GM12878 (cell line): ENCODE measurements around the gene ST8SIA1. TPM values are rescaled to one million over a fixed set of nuclear protein-coding genes. Genes with fewer than 3 reads are reported as not detected.

ENCODE experiments used
- ATAC-seq: fragments of 200-7000 bp; cut with Tn5 transposase; 3 replicates; pipeline ENCODE4 v1.9.1; 2020; ENCODE audit warnings: mild to moderate bottlenecking, moderate library complexity
- BruUV-seq: library from RNA; stranded (reverse); fragments of 400-500 nt; replicated peaks from 2 replicates; lab custom pipeline; 2021; lab: Mats Ljungman, UMichigan
- CTCF ChIA-PET: fragments of 300-600 bp; sonication (Branson Sonifier 250); formaldehyde crosslinking; extraction: SDS; loops from one replicate; lab custom pipeline; 2021; ENCODE audit warnings: inconsistent platforms; lab: Yijun Ruan, JAX
- POLR2A ChIA-PET: fragments of 350-600 bp; formaldehyde crosslinking; extraction: SDS; loops from one replicate; lab custom pipeline; 2021; ENCODE audit warnings: inconsistent platforms; lab: Charles Lee
- RAD21 ChIA-PET: fragments of 300-600 bp; sonication (Branson Sonifier 250); formaldehyde crosslinking; loops from one replicate; lab custom pipeline; 2023; ENCODE audit warnings: antibody characterized with exemption; ENCODE audit not compliant: unreplicated experiment; lab: Charles Lee
- SMC1A ChIA-PET: fragments of 300-600 bp; sonication (Branson Sonifier 250); formaldehyde crosslinking; loops from one replicate; lab custom pipeline; 2023; ENCODE audit not compliant: unreplicated experiment, uncharacterized antibody; lab: Charles Lee
- DNase-seq: peaks from one replicate; pipeline ENCODE4 v3.0.0-alpha.2; 2011; ENCODE audit warnings: low read depth, low spot score
- FAIRE-seq: peaks from 3 replicates; lab custom pipeline; 2011; peaks lifted over from hg19 to GRCh38; lab: Jason Lieb, UNC
- H2AFZ ChIP-seq: 2 replicates; pipeline ENCODE4 v1.6.0; 2011; ENCODE audit warnings: low read depth, low read length, control low read depth; ENCODE audit not compliant: control insufficient read depth
- H3K27ac ChIP-seq: 2 replicates; pipeline ENCODE4 v1.5.1; 2011; ENCODE audit warnings: control low read depth; ENCODE audit not compliant: control insufficient read depth, insufficient read depth
- H3K27me3 ChIP-seq, 2 experiments: replicated peaks in 1 of 2; 2 replicates each; pipeline versions ENCODE4 v1.6.0 to v1.6.1; 2011; ENCODE audit warnings: low read length in 1 of 2; ENCODE audit not compliant: control insufficient read depth in 2 of 2, insufficient read depth in 2 of 2
- H3K36me3 ChIP-seq, 2 experiments: 2 replicates each; pipeline ENCODE4 v1.5.1; 2011; ENCODE audit warnings: low read length in 1 of 2; ENCODE audit not compliant: control insufficient read depth in 2 of 2, insufficient read depth in 2 of 2
- H3K4me1 ChIP-seq: 2 replicates; pipeline ENCODE4 v1.6.1; 2011; ENCODE audit warnings: mild to moderate bottlenecking, low read length, moderate library complexity, mixed read lengths; ENCODE audit not compliant: control insufficient read depth, insufficient read depth
- H3K4me2 ChIP-seq: 2 replicates; pipeline ENCODE4 v1.6.0; 2011; ENCODE audit warnings: control low read depth; ENCODE audit not compliant: control insufficient read depth, insufficient read depth
- H3K4me3 ChIP-seq: fragments of 200-600 bp; sonication (generic); 2 replicates; pipeline ENCODE4 v1.5.1; 2016
- H3K79me2 ChIP-seq: 2 replicates; pipeline ENCODE4 v1.6.0; 2011; ENCODE audit warnings: low read length; ENCODE audit not compliant: control insufficient read depth, insufficient read depth
- H3K9ac ChIP-seq: 2 replicates; pipeline ENCODE4 v1.8.0; 2011; ENCODE audit warnings: low read length, control low read depth, mixed read lengths; ENCODE audit not compliant: control insufficient read depth, insufficient read depth
- H3K9me3 ChIP-seq: replicated peaks from 3 replicates; pipeline ENCODE4 v1.5.1; 2011; ENCODE audit warnings: mild to moderate bottlenecking, low read length; ENCODE audit not compliant: control insufficient read depth, insufficient read depth
- H4K20me1 ChIP-seq: 2 replicates; pipeline ENCODE4 v1.6.0; 2011; ENCODE audit not compliant: control insufficient read depth, insufficient read depth
- ATF7 ChIP-seq: fragments of 450-650 bp; IDR thresholded peaks from 2 replicates; pipeline ENCODE4 v1.6.1; 2016; ENCODE audit warnings: low read depth, mild to moderate bottlenecking
- CEBPZ ChIP-seq: fragments of 150-350 bp; IDR thresholded peaks from 2 replicates; pipeline ENCODE4 v1.6.1; 2016; ENCODE audit warnings: low read depth, low read length
- CHD4 ChIP-seq: fragments of 200-600 bp; sonication (generic); IDR thresholded peaks from 2 replicates; pipeline ENCODE4 v1.6.1; 2016; ENCODE audit warnings: mild to moderate bottlenecking
- CREB1 ChIP-seq: IDR thresholded peaks from 2 replicates; pipeline ENCODE4 v1.6.1; 2012; ENCODE audit warnings: low read depth, mild to moderate bottlenecking, inconsistent platforms
- CREM ChIP-seq: IDR thresholded peaks from 2 replicates; pipeline ENCODE4 v1.6.1; 2014; ENCODE audit warnings: antibody characterized with exemption, low read depth
- E2F4 ChIP-seq: IDR thresholded peaks from 2 replicates; pipeline ENCODE4 v1.6.1; 2012; ENCODE audit warnings: low read depth, low read length, improper control_type of control experiment
- FOXK2 ChIP-seq: fragments of 450-650 bp; IDR thresholded peaks from 2 replicates; pipeline ENCODE4 v1.6.1; 2017; ENCODE audit warnings: mild to moderate bottlenecking, moderate library complexity
- IRF4 ChIP-seq: IDR thresholded peaks from 2 replicates; pipeline ENCODE4 v1.6.1; 2011; ENCODE audit warnings: low read depth, low read length
- JUNB ChIP-seq: IDR thresholded peaks from 2 replicates; pipeline ENCODE4 v1.6.1; 2016; ENCODE audit warnings: antibody characterized with exemption, mild to moderate bottlenecking
- MXI1 ChIP-seq: fragments of 150-350 bp; IDR thresholded peaks from 2 replicates; pipeline ENCODE4 v1.6.1; 2011; ENCODE audit warnings: low read depth, mild to moderate bottlenecking, inconsistent platforms, low read length, improper control_type of control experiment
- NFIC ChIP-seq: IDR thresholded peaks from 2 replicates; pipeline ENCODE4 v1.6.1; 2012; ENCODE audit warnings: low read depth, mild to moderate bottlenecking, inconsistent platforms, low read length, moderate library complexity
- NR2C1 ChIP-seq: fragments of 450-650 bp; IDR thresholded peaks from 2 replicates; pipeline ENCODE4 v1.6.1; 2017; ENCODE audit warnings: antibody characterized with exemption, mild to moderate bottlenecking, moderate library complexity
- RBBP5 ChIP-seq: fragments of 200-600 bp; sonication (generic); conservative IDR thresholded peaks from 2 replicates; pipeline ENCODE4 v1.6.1; 2016
- RUNX3 ChIP-seq: IDR thresholded peaks from 2 replicates; pipeline ENCODE4 v1.6.1; 2012; ENCODE audit warnings: low read length, inconsistent platforms
- SP1 ChIP-seq: IDR thresholded peaks from one replicate; pipeline ENCODE4 v1.6.1; 2011; ENCODE audit warnings: low read depth, low read length
- STAT1 ChIP-seq: fragments of 450-650 bp; conservative IDR thresholded peaks from 2 replicates; pipeline ENCODE4 v1.6.1; 2014; ENCODE audit warnings: antibody characterized with exemption, mild to moderate bottlenecking
- TCF3 ChIP-seq: IDR thresholded peaks from 2 replicates; pipeline ENCODE4 v1.6.1; 2012; ENCODE audit warnings: low read depth, mild to moderate bottlenecking, low read length, borderline replicate concordance; ENCODE audit not compliant: insufficient read depth
- WGBS: methylation state at CpG from one replicate; pipeline ENCODE4 v1.1.6; 2016; ENCODE audit warnings: low lambda C conversion rate; ENCODE audit not compliant: insufficient replicate concordance, insufficient coverage; ENCODE audit errors: missing lambda C conversion rate; 5-methylcytosine and 5-hydroxymethylcytosine counted together
- in situ Hi-C: fragments of 300-500 bp; cut with MboI; formaldehyde crosslinking; loops from 9 replicates; pipeline ENCODE4 v1.14.3; 2018; ENCODE audit warnings: mixed read lengths
- intact Hi-C: fragments of 100-400 bp; cut with micrococcal nuclease; formaldehyde crosslinking; loops from one replicate; pipeline ENCODE4 v1.14.2; 2022; ENCODE audit not compliant: unreplicated experiment
- polyA plus RNA-seq, 11 experiments: library from polyadenylated mRNA; depleted of rRNA in 4 of 11; unstranded in 6 of 11; stranded (reverse) in 5 of 11; fragments of >200 nt; fragmentation: Nextera tagmentation in 4 of 11; fragmentation: Illumina TruSeq in 1 of 11; extraction: Ambion mirVana in 4 of 11; extraction: Trizol in 1 of 11; gene quantifications; 1 replicate in 1 of 11; 2 replicates in 10 of 11; pipeline versions ENCODE4 v1.2.1 to v1.2.3, GENCODE V29; 2011 to 2016; ENCODE audit warnings: inconsistent platforms in 2 of 11, missing spikeins in 2 of 11, low read depth in 1 of 11
- total RNA-seq, 4 experiments: library from RNA; depleted of rRNA in 3 of 4; stranded (reverse); fragments of >200 nt in 3 of 4; fragmentation: Illumina TruSeq in 1 of 4; extraction: Trizol in 1 of 4; gene quantifications; 2 replicates each; pipeline versions ENCODE4 v1.2.1 to v1.2.3, GENCODE V29; 2013 to 2021
- TF ChIP-seq, protein P1 (sequence below): fragments of 450-650 bp; IDR thresholded peaks from 2 replicates; pipeline ENCODE4 v1.6.1; 2017; ENCODE audit warnings: low read depth, mild to moderate bottlenecking, moderate library complexity

Gene ST8SIA1
- total and polyA plus RNA-seq, 10 of the 15 experiments (the other 5 are each of a cell fraction or from before 2014, with no cell fraction given), result 0.23 to 0.35 (median 0.23) TPM; not detected in 7

- Histone ChIP-seq H3K4me3 (no peak overlapping the region), H2AFZ (no peak overlapping the region), H4K20me1 (no peaks in the 10 kb centered on the region), H3K9me3 (no peaks in the 10 kb centered on the region), H3K9ac (no peak overlapping the region), H3K36me3 (no peaks in the 10 kb centered on the region), H3K27ac (no peak overlapping the region), H3K4me2 (no peak overlapping the region), H3K4me1 (no peaks in the 10 kb centered on the region), H3K79me2 (no peaks in the 10 kb centered on the region), H3K27me3 (no peaks in the 10 kb centered on the region; a peak in 1 of 4 replicates)
- BruUV-seq, result no TSS peak
- intact Hi-C loops (no loop called here), in situ Hi-C loops (no loop called here)
- ChIA-PET SMC1A (no interaction called here), CTCF (no interaction called here), POLR2A (no interaction called here), RAD21 (no interaction called here)
- no peak for FAIRE-seq
- 6% methylated on average over 5 of the region's 5 CpGs for WGBS
- TF ChIP-seq STAT1 (no peak), CREM (no peak), FOXK2 (no peak), ATF7 (no peak), IRF4 (no peak), RUNX3 (no peak), RBBP5 (no peak), NR2C1 (no peak), E2F4 (no peak), CHD4 (no peak), SP1 (no peak), NFIC (no peak), JUNB (no peak), MXI1 (no peak), TCF3 (no peak), CREB1 (no peak), CEBPZ (no peak)
- TF ChIP-seq, protein P1, sequence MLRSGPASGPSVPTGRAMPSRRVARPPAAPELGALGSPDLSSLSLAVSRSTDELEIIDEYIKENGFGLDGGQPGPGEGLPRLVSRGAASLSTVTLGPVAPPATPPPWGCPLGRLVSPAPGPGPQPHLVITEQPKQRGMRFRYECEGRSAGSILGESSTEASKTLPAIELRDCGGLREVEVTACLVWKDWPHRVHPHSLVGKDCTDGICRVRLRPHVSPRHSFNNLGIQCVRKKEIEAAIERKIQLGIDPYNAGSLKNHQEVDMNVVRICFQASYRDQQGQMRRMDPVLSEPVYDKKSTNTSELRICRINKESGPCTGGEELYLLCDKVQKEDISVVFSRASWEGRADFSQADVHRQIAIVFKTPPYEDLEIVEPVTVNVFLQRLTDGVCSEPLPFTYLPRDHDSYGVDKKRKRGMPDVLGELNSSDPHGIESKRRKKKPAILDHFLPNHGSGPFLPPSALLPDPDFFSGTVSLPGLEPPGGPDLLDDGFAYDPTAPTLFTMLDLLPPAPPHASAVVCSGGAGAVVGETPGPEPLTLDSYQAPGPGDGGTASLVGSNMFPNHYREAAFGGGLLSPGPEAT, result no peak
- ATAC-seq, result no peak
- DNase-seq, result no peak
These were observed 26.3 kb upstream of the ST8SIA1 start for GRCh38 chr12:22360774-22361173.
